GM21528 (cell line): ENCODE data around the gene CHD2.
A peak's percentile ranks its signal among the peaks of the same experiment; 100 is the strongest.
"Not testable (repeated sequence)": the region's sequence is repeated elsewhere in the genome, so short reads cannot be mapped to it uniquely, and the experiment has no call there.

Source experiments
- ATAC-seq: cut with Tn5 transposase; IDR thresholded peaks from one replicate; pipeline ENCODE4 v1.9.1; 2021; ENCODE audit warnings: mild to moderate bottlenecking, moderate library complexity; ENCODE audit not compliant: unreplicated experiment, low FRiP score

Gene CHD2

GRCh38 chr15:92903966-92904721, 4.0 kb downstream of the CHD2 start:
- ATAC-seq = peak; percentile 83

GRCh38 chr15:92904722-92905571, 4.8 kb downstream of the CHD2 start:
- no peak for ATAC-seq

GRCh38 chr15:92906020-92906419, 5.9 kb downstream of the CHD2 start:
- ATAC-seq = no peak

- peak; percentile 31 for ATAC-seq
These were observed 6.5 kb downstream of the CHD2 start for GRCh38 chr15:92906563-92907081.

- ATAC-seq = no peak
These were observed 7.1 kb downstream of the CHD2 start for GRCh38 chr15:92907229-92907628.

GRCh38 chr15:92907896-92908712, 8.0 kb downstream of the CHD2 start:
- ATAC-seq = no peak

GRCh38 chr15:92908713-92909057, 8.6 kb downstream of the CHD2 start:
- ATAC-seq = no peak

- no peak for ATAC-seq
These were observed 9.1 kb downstream of the CHD2 start for GRCh38 chr15:92909136-92909781.

- ATAC-seq = no peak
These were observed 10.3 kb downstream of the CHD2 start for GRCh38 chr15:92910451-92910850.

- no peak for ATAC-seq
These were observed 14.0 kb downstream of the CHD2 start for GRCh38 chr15:92914103-92914499.

- ATAC-seq = peak; percentile 49
These were observed 14.7 kb downstream of the CHD2 start for GRCh38 chr15:92914768-92915221.

GRCh38 chr15:92915766-92916435, 15.8 kb downstream of the CHD2 start:
- no peak for ATAC-seq

GRCh38 chr15:92917598-92918407, 17.7 kb downstream of the CHD2 start:
- no peak for ATAC-seq

- not testable (repeated sequence) for ATAC-seq
These were observed 18.8 kb downstream of the CHD2 start for GRCh38 chr15:92918881-92919280.

- ATAC-seq = no peak
These were observed 20.6 kb downstream of the CHD2 start for GRCh38 chr15:92920595-92921161.

GRCh38 chr15:92921215-92922131, 21.3 kb downstream of the CHD2 start:
- ATAC-seq = no peak

- ATAC-seq = no peak
These were observed 22.4 kb downstream of the CHD2 start for GRCh38 chr15:92922418-92923002.
